ENCODE measurements around the gene PRR5L.
A peak's percentile ranks its signal among the peaks of the same experiment; 100 is the strongest.

The PRR5L gene

DNA sequence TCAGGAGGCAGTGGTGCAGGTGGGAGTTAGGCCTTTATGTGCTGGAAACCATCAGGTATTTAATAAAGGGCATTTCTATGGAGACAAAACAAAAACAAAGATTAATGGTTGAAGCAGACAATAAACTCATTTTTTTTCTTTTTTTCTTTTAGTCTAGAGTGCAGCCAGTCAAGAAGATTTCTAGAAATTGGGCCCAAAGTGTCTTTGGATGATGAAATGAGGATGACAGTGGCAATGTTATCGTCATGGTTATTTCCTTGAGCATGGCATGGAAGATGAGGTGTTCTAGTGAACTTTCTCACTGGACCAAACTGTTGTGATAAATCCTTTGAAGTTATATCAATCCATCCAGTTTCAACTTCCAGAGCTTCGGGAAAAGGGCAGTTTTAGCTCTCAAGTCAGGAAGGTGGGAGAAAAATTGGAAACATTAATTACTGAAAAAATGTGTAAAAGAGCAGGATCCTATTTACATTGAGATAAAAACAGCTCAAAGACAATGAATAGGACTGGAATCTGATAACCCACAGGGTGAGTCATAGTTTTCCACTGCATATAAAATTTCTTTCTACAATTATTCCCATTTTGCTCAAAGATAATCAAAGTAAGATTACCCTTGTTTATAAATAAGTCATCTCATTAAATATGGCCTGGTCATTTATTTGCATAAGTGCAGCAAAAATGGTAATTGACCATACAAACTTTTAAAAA, 33.0 kb downstream of the PRR5L start:
- no peak for DNase-seq

DNA sequence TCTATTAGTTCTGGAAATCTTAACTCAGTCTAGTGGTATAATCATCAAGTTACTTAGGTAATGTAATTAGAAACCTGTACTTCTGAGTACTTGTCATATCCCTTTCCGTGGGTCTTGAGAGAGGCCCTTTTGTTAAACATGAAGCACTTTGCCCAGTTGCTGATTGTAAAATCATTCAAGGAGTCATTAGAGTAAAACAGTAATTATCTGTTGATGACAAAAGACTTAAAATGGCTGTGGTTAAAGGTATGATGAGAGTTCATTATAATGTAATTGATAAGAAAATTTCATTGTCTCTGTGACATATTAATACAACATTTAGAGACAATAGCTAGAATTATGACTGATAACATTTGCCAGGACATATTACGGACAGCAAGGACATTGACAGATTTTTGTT, 34.3 kb downstream of the PRR5L start:
- DNase-seq = no peak

DNA sequence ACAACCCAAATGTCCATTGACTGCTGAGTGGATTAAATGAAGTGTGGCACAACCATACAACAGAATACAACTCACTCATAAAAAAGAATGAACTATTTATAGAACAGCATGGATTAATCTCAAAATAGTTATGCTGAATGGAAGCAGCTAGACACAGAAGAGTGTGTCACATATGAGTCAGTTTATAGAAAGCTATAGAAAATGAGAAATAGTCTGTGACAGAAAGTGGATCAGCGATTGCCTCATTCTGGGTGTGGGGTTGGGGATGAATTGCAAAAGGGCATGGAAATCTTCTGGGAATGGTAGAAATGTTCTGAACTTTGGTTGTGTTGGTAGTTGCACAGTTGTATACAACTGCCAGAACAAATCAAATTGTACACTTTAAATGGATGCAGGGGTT, 37.4 kb downstream of the PRR5L start:
- DNase-seq = no peak

DNA sequence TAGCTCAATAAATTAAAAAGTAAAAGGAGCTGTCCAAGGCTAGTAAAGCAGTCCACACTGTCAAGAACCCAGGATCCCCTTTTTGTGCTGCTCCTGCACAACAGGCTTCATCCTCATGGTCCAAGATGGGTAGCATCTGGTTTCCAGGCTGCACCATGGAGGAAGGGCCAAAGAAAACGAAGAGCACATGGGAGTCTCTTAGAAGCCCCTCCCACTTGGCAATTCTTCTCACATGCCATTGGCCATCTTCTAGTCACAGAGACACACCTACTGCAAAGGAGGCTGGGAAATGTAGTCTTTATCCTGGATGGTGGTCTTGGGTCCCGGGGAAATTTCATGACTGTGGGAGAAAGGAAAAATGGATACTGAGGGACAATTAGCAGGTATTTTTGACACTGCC, 37.8 kb downstream of the PRR5L start:
- no peak for DNase-seq

DNA sequence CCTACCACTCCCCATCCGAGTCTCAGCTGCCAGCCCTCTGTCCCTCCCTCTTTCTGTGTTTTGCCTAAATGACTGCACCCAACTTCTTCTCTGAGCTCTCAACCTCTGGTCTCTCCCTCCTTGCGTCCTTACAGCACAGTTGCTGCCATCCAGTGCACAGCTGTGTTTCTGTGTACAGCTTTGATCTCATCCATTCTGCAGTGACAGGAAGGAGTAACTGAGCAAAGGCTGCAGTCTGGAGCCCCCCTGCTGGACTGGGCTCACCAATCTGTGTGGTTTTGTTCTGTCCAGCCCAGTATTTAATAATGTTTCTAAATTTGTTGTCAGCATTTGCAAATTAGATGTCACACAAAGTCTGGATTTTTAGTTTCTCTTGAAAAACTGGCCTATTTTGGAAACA, 43.8 kb downstream of the PRR5L start:
- DNase-seq = no peak

DNA sequence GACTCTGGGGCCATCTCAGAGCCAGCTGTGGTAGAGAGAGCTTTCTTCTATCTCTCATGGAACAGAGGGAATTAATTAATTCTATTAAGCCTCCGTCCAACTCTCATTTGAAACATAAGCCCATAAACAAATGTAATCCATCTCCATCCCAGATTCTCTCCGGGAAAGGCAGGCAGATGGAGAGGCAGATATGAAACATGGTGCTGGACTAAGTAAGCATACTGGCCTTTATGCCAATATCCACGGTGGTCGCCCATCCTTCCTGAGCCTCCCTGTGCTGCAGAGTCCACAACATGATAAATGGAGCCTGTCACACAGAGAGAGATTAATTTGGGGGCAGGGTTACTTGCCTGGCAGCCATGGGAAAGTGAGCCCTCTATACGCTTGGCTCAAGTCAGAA, 44.8 kb downstream of the PRR5L start:
- no peak for DNase-seq

DNA sequence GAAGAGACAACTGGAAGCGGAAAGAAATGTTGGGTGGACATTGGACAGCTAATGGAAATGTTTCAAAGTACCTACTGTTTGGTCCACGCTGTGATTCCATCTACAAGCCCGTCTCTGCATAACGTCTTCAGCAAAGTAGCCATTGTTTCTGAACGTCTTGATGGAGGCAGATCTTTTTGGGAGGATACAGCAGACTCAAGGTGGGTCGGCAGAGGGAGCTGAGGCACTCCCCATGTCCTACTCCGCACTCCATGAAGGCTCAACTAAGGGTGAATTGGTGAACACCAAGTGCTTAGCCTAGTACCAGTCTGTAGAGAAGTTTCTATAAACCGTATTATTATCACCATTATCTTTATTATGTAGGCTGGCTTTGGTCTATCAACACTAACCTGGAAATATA, 45.8 kb downstream of the PRR5L start:
- no peak for DNase-seq

DNA sequence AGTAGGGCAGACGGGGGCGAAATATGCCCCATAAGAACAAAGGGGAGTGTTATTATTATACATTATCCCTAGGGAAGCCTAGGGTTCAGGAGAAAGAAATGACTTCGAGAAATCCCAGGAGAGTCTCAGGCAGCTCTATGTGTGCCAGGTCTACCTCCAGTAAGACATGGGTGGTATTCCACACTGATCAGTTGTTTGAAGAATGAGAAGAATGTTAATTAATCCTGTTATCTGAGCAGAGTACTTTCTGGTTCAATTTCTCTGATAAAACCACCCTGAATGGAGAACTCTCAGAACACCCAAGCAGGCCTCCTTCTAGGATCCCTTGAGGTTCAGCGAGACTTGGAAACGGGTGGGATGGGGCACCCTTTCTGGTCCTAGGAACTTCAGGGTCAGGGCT, 46.2 kb downstream of the PRR5L start:
- no peak for DNase-seq

DNA sequence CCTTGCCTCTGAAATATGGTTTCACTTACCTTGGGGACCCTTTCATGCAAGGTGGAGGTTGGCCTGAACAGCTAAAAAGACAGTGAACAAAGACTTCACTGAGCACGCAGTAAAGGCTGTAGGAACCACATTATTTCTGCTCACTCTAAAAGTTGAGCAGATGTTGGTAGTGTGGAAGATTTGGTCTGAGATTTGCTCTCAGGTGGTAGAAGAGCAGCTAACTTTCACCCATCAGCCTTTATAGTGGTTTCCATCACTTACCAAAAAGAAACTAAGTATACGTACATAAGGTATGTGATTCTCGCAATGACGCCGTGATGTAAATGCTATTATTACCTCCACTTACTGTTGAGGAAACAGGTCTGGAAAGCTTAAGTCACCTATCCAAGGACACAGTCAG, 47.3 kb downstream of the PRR5L start:
- DNase-seq = no peak

DNA sequence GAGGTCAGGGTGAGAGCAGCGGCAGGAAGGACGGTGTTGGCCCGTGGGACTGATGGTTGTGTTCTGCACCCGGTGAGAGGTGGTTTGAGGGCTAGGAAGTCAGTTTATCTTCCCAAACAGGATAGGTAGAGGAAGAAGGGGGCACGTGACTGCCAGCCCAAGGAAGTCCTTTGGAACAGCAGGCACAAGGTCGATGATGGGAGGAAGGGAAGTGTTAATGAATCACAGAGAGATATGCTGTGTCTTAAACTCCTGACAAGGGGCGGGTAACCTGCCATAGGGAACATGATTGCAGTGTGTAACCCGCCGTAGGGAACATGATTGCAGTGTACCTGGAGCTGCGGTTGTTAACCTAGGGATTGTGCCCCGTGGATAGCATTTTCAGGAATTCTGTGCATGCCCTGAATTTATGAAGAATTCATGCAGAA, 49.0 kb downstream of the PRR5L start:
- no peak for DNase-seq

DNA sequence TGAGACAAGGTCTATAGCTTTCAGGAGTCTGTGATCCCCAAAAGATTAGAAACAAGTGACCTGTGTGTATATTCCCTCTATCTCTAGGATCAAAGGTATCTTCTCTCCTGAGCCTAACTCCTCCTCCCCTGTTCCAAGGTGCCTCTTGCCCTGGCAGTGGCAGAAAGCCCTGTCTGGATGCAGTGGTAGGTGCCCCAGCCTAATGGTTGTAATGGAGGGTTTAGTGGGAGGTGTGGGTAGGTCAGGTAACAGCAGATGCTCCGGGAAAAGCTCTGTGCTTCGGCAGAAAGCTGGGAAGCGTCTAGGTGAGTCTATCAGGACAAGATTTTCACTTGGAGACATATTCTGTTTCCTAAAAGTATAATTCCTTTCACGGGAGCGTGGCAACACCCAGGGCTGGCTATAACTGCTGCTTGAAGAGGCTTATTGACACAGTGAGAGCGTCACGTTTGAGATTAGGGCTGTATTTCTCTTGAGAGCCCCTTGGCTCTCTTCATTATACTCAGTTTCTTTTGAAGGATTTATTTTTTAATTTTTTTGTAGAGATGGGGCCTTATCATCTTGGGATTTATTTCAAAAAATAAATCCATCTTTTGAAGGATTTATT, 49.5 kb downstream of the PRR5L start:
- DNase-seq = no peak

DNA sequence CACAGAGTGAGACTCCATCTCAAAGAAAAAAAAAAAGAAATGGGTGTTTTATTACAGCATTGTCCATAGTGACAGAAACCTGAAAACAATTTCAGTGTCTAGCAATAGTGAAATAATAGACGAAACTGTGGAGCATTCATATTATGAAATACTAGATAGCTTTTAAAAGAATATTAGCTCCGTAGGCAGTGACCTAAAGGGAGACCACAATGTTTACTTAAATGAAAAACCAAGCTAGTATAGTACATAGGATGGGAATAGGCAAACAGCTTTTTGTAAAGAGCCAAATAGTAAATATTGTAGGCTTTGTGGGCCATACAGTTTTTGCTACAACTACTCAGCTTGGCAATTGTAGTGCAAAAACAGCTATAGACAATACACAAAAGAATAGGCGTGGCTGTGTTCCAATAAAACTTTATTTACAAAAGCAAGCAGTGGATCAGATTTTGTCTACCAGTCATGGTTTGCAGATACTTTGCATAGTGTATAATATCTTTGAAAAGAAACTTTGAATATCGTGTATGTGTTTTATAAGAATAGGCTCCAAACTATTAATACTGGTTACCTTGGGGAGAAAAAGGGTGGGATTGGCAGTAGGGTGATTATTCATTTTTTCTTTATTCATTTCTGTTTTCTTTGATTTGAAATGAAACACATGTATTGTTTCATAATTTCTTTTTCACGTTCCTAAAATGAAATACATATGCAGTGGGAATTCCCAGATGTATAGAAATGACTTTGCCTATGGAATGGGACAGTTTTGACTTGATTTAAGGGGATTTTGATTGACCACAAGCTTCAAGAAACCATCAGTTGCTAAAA, 50.7 kb downstream of the PRR5L start:
- no peak for DNase-seq

DNA sequence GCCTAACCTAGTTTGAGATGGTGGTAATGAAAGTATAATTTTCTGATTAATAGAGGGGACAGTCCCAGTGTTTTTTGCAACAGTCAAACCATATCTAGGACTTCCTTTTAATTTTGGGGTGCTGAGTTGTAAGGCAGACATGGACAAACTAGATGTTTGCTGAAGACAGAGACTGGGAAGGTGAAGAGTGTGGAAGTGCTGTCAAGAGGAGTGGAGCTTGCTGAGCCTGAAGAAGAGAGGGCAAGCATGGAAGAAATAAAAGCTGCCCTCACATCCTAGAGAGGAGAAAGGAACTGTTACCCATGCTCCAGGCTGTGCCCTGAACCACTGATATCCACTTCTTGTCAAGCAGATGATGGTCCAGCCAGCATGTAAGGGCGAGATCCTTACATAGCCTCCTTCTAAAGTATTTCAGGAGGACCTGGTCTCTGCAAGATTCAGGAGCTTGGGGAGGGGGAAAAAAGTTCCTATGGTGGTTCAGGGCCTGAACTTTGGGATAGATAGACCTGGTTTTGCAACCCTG, 51.4 kb downstream of the PRR5L start:
- DNase-seq = no peak

DNA sequence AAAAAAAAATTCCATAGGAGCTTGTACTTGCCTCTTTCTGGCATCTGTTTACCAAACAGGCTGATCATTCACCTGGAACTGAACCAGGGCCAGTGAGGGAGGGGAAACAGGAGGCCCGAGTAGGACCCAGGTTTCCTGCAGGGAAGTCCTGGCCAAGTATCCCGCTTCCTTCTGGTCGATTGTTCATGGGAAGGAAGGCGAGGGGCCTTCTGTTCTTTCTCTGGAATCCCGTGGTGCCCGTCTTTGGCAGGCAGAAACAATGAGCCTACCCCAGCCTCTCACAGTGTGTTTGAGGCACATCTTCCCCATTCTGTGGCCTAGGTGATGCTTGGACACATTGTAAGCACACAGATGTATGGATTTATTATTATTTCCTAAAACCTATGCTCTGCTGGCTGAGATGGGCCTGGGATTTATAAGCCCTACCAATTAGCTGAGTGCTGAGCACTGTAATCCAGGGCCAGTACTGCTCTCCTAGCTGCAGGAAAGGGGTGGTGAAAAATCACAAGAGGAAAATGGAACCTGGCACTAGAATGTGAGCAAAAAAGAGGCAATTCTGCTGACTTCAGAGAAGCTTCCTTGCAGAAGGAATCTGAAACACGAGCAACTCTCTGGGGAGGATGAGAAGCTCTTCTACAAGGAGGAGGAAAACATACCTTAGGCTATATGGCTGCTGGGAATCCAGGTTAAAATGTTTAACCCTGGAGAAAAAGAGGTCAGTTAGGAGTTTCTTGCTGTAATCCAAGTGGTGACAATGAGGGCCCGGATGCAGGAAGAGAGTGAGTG, 53.5 kb downstream of the PRR5L start:
- DNase-seq = no peak

DNA sequence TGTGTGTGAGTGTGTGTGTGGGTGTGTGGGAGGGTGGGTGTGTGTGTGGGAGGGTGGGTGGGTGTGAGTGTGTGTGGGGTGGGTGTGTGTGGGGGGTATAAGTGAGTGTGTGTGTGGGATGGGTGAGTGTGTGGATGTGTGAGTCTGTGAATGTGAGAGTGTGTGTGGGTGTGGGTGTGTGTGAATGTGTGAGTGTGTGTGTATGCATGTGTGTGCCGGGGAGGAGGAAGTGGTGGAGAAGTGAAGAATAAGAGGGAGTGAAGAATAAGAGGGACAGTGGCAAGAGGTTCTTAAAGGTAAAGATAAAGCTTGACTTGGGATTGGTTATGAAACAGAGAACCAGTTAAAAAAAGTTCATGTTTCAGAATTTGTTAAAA, 54.0 kb downstream of the PRR5L start:
- no peak for DNase-seq

DNA sequence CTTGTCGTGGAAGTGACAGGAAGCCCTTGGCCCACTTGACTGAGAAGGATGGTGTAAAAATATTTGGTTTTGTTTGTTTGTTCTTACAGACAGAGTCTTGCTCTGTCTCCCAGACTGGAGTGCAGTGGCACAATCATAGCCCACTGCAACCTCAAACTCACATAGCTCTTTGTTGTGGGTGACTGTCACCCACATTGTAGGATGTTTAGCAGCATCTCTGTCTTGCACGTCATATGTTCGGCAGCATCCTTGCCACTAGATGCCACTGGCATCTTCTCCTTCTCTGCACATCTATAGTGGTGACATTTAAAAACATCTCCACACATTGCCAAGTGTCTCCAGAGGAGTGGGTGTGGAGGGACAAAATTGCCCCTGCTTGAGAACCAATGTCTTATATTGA, 56.8 kb downstream of the PRR5L start:
- peak; percentile 80 for DNase-seq

DNA sequence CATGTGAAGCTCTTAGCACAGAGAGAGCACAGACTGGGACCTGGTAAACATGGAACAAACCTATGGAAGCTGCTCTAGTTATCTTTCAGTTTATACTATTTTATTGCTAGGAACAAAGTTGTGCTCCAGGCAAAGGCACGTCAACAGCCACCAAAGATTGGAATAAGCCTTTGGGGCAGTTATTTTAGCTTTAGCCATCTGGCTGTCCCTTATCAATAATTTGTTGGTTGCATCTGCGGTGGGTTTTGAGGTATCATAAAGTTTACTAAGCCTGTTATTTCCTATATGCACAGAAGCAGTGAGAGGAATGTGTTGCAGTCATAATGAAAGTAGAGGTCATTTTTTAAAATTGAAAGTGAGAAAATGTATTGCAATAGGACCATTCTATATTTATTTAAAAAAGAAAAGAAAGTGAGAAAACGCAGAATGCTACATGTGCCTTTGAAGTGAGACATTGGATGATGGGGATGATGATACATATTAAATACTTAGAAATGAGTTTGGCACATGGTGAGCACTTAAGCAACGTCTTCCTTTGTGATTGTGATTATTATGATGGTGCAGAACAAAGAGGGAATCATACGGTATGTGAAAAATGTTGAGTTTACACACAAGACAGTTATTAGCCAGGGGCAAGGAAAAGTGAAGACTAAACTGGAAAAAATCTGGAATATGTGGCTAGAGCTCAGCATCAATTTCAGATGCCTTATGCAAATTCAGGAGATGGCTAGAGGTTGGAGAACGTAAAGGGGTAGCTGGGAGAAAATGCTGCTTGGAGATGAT, 58.3 kb downstream of the PRR5L start:
- no peak for DNase-seq

DNA sequence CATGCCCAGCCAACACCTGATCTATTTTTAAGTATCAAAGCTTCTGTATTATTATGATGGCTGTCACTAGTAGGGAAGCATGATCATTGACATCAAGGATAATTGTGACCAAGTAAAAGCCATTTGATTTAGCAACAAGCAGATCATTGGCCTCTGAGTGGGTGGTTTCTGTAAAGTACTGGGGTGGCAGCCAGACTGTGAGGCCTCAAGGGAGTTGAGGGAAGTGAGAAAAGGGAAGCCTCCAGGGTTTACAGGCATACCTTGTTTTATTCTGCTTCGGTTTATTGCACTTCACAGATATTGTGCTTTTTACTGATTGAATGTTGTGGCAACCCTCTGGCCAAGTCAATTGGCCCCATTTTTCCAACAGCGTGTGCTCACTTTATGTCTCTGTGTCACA, 60.1 kb downstream of the PRR5L start:
- no peak for DNase-seq

DNA sequence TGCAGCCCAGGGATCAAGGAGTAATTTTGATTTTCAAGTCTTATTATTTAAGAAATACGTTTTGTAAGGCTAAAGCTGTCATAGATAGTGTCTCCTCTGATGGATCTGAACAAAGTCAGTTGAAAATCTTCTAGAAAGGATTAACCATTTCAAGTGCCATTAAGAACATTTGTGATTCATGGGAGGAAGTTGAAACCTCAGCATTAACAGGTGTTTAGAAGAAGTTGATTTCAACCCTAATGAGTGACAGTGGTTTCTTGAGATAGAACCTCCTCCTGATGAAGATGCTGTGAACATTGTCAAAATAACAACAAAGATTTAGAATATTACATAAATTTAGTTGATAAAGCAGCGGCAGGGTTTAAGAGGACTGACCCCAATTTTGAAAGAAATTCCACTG, 61.7 kb downstream of the PRR5L start:
- DNase-seq = no peak

DNA sequence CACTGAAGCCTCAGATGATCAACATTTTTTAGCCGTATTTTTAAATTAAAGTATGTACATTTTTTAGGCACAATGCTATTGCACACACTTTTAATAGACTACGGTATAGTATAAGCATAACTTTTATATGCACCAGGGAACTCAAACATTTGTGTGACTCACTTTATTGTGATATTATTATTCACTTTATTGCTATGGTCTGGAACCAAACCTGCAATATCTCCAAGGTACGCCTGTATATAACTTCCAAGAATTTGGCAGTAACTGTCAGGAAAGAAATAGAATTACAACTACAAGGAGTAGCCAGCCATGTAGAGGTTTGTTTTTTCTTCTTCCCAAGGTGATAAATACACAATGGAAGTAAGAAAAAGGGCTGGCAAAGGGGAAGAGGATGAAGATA, 62.3 kb downstream of the PRR5L start:
- no peak for DNase-seq

DNA sequence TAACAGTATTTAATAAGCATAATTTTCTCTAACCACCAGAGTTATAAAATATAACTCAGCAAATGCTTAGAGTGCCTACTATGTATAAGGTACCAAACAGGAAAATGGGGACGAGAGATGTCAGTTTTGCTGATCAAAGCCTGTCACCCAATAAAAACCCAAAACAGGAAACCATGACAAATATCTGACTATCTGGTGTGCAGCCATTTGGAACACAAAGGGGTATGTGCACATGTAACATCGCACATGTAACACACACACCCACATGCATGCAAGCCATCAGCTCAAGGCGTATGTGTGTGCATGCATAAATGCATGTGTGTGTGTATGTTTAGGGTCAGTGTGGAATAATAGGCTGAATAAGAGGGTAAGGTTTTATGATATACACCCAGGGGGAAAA, 64.2 kb downstream of the PRR5L start:
- no peak for DNase-seq

DNA sequence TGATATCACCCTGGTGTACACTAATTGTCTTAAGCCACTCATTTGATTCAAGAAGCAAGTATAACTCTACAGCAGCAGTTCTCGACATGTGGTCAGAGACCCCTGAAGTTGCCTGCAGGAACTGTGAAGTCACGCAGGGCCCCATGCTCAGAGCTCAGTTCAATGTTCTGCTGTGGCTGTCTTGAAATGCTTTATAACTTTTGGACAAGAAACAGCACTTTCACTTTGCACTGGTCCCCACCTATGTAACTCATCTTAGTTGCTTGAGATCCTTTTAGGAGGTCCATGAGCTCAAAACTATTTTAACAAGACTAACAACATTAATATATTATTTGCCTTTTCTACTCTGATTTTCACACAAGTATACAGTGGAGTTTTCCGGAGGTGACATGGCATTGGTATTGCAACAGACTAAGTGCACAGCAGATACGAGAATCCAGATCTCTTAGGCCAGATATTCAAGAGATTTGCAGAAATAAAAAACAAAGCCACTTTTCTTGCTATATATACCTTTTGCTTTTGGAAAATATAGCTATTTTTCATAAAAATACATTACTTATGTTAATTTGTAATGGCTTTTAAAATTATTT, 64.8 kb downstream of the PRR5L start:
- no peak for DNase-seq
